Nephron (organoid): Measurements from ENCODE around the gene ZNF507.
A peak's percentile ranks its signal among the peaks of the same experiment; 100 is the strongest.

Source experiments
- H3K27ac Mint-ChIP-seq, 3 experiments: 2 replicates each; pipeline ENCODE4 v1.8.0; 2020; ENCODE audit warnings: mixed read lengths in 3 of 3, mild to moderate bottlenecking in 2 of 3, moderate library complexity in 1 of 3
- H3K27me3 Mint-ChIP-seq: 2 replicates; pipeline ENCODE4 v1.8.0; 2021; ENCODE audit warnings: low read depth, mild to moderate bottlenecking, moderate library complexity, mixed read lengths
- H3K36me3 Mint-ChIP-seq: 2 replicates; pipeline ENCODE4 v1.8.0; 2020; ENCODE audit warnings: low read depth, mixed read lengths
- H3K4me1 Mint-ChIP-seq: 2 replicates; pipeline ENCODE4 v1.8.0; 2020; ENCODE audit warnings: mixed read lengths
- H3K4me3 Mint-ChIP-seq, 3 experiments: 2 replicates each; pipeline ENCODE4 v1.8.0; 2020; ENCODE audit warnings: mild to moderate bottlenecking in 3 of 3, mixed read lengths in 3 of 3, moderate library complexity in 2 of 3
- H3K9me3 Mint-ChIP-seq: 2 replicates; pipeline ENCODE4 v1.8.0; 2020; ENCODE audit warnings: mixed read lengths
- TF ChIP-seq, protein P1 (sequence below), 3 experiments: fragments of 200-600 bp; sonication (generic); IDR thresholded peaks; one replicate each; pipeline ENCODE4 v1.5.0; 2021; ENCODE audit warnings: antibody characterized with exemption in 3 of 3; ENCODE audit not compliant: unreplicated experiment in 3 of 3

Gene ZNF507

DNA sequence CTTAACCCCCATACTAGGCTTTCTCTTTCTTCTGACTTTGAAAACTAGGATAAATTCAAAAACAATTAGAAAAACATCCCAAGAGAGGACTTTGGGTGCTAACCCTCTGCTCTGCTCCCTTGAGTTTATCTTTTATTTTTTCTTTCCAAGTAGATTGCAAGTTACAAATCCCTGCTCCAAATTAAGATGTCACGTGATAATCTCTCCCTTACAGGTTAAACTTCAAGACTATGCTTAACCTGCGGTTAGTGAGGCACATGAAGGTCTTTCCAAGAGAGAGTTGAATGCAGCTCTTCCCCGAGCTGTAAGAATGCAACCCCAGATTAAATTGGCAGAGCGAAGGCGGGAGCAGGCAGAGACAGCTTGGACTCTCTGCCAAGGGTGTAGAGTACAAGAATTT is 12.2 kb upstream of the ZNF507 start:
- Mint-ChIP-seq H3K27me3 (peaks cover 9% of the 10 kb centered on the region), H3K36me3 (no peaks in the 10 kb centered on the region), H3K4me3 (no peak overlapping the region), H3K27ac (no peak overlapping the region), H3K9me3 (no peaks in the 10 kb centered on the region), H3K4me1 (peaks cover 20% of the 10 kb centered on the region)
- TF ChIP-seq, protein P1, sequence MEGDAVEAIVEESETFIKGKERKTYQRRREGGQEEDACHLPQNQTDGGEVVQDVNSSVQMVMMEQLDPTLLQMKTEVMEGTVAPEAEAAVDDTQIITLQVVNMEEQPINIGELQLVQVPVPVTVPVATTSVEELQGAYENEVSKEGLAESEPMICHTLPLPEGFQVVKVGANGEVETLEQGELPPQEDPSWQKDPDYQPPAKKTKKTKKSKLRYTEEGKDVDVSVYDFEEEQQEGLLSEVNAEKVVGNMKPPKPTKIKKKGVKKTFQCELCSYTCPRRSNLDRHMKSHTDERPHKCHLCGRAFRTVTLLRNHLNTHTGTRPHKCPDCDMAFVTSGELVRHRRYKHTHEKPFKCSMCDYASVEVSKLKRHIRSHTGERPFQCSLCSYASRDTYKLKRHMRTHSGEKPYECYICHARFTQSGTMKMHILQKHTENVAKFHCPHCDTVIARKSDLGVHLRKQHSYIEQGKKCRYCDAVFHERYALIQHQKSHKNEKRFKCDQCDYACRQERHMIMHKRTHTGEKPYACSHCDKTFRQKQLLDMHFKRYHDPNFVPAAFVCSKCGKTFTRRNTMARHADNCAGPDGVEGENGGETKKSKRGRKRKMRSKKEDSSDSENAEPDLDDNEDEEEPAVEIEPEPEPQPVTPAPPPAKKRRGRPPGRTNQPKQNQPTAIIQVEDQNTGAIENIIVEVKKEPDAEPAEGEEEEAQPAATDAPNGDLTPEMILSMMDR (IDR thresholded peaks at IDR 0.05; ENCODE audit: unreplicated experiment in 3 of 3) = no peak

DNA sequence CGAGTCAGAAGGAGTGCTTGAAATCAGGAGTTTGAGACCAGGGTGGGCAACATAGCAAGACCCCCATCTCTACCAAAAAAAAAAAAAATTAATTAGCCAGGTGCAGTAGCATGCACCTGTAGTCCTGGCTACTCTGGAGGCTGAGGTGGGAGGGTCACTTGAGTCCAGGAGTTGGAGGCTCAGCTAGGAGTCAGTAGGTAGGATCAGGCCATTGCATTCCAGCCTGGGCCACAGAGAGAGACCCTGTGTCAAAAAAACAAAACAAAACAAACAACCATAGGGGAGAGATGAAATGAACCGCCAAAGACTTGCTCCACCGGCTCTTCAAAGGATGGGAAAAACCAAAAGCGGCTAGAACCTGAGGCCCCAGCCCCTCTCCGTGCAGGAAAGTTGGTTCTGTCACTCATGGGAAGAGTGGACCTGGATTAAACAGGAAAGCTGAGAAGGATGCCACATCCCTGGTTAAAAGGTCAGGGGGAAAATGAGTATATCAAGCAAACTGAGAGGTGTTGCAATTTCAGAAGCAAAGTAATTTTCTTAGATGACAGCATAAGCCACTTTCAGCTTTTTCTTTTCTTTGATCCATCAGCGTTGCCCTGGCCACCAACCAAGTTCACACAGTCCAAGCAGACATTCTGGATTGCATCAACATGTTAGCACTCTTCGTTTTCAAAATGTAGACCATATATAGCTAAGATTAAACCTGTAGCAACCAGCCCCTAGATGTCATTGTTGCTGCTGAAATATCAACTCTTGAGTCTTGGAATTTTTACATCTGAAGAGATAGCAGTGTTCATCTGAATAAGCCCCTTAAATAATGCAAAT is 8.9 kb upstream of the ZNF507 start:
- Mint-ChIP-seq H3K27ac (no peak overlapping the region), H3K9me3 (no peaks in the 10 kb centered on the region), H3K4me1 (peaks cover 9% of the 10 kb centered on the region), H3K36me3 (no peaks in the 10 kb centered on the region), H3K27me3 (peaks cover 14% of the 10 kb centered on the region), H3K4me3 (no peak overlapping the region)
- TF ChIP-seq, protein P1 (IDR thresholded peaks at IDR 0.05; ENCODE audit: unreplicated experiment in 3 of 3) = no peak

DNA sequence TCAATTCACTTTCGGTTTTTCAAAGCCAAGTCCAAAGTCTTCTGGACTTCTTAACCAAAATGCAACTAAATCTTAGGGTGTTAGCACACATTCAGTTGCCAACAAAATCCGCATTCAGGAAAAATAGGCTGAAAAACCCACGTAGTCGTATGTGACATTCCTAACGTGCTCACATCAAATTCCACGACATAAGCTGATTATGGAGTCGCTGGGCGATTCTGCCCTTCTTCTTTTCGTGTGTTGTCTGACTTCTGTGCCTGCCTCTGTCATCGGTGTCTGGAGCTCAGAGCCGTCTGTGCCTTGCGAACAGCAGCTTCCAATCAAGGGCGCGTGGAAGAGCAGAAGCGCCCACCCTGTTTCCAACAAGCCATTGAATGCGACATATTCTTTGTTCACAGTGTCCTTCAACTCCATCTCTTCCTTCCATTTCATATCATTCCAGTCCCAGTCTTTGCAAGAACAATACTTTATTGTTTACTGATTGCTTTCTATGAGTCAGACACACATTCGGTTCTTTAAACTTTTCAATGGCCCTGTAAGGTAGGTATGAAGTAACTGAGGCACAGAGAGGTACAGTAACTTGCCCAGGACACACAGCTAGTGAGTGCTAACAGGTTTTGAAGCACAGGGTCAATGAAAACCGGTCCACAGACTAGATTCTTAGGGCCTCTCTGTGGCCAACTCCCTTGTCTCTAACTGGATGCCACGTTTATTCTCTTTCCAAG is 8.2 kb upstream of the ZNF507 start:
- TF ChIP-seq, protein P1 (IDR thresholded peaks at IDR 0.05; ENCODE audit: unreplicated experiment in 3 of 3) = no peak
- no peaks in the 10 kb centered on the region for H3K36me3 Mint-ChIP-seq
- no peak overlapping the region for H3K4me3 Mint-ChIP-seq
- H3K4me1 Mint-ChIP-seq = peaks cover 3% of the 10 kb centered on the region
- no peaks in the 10 kb centered on the region for H3K9me3 Mint-ChIP-seq
- peaks cover 14% of the 10 kb centered on the region for H3K27me3 Mint-ChIP-seq
- no peak overlapping the region for H3K27ac Mint-ChIP-seq

GRCh38 chr19:32339423-32339822 is 6.0 kb upstream of the ZNF507 start:
- TF ChIP-seq, protein P1 (IDR thresholded peaks at IDR 0.05; ENCODE audit: unreplicated experiment in 3 of 3) = no peak
- no peak overlapping the region for H3K4me3 Mint-ChIP-seq
- H3K27me3 Mint-ChIP-seq = peaks cover 14% of the 10 kb centered on the region
- H3K27ac Mint-ChIP-seq = no peak overlapping the region
- no peaks in the 10 kb centered on the region for H3K4me1 Mint-ChIP-seq
- H3K9me3 Mint-ChIP-seq = no peaks in the 10 kb centered on the region
- H3K36me3 Mint-ChIP-seq = no peaks in the 10 kb centered on the region

GRCh38 chr19:32339988-32340874 is 5.2 kb upstream of the ZNF507 start:
- no peaks in the 10 kb centered on the region for H3K4me1 Mint-ChIP-seq
- H3K9me3 Mint-ChIP-seq = no peaks in the 10 kb centered on the region
- H3K27ac Mint-ChIP-seq = no peak overlapping the region
- H3K27me3 Mint-ChIP-seq = peaks cover 14% of the 10 kb centered on the region
- TF ChIP-seq, protein P1 (IDR thresholded peaks at IDR 0.05; ENCODE audit: unreplicated experiment in 3 of 3) = peak; percentile 59 to 60 (median 60)
- no peaks in the 10 kb centered on the region for H3K36me3 Mint-ChIP-seq
- H3K4me3 Mint-ChIP-seq = peak overlapping the region in 2 of 3 experiments; percentile 47 to 56
